Calu3 (cell line): ENCODE measurements around the gene LTBP2. TPM values are rescaled to one million over a fixed set of nuclear protein-coding genes. Genes with fewer than 3 reads are reported as not detected.

ENCODE experiments used
- BruUV-seq: library from RNA; stranded (reverse); fragments of 400-500 nt; replicated peaks from 2 replicates; lab custom pipeline; 2021; lab: Mats Ljungman, UMichigan
- CTCF ChIA-PET: fragments of 300-600 bp; sonication (Branson Sonifier 250); formaldehyde crosslinking; loops from one replicate; lab custom pipeline; 2022; ENCODE audit warnings: antibody characterized with exemption; lab: Charles Lee
- DNase-seq: peaks from one replicate; pipeline ENCODE4 v3.0.0; 2022
- H3K27ac Mint-ChIP-seq: one replicate; pipeline ENCODE4 v1.8.0; 2022; ENCODE audit warnings: mixed read lengths; ENCODE audit not compliant: unreplicated experiment
- H3K27me3 Mint-ChIP-seq: one replicate; pipeline ENCODE4 v1.8.0; 2022; ENCODE audit warnings: mixed read lengths; ENCODE audit not compliant: unreplicated experiment
- H3K36me3 Mint-ChIP-seq: one replicate; pipeline ENCODE4 v1.8.0; 2022; ENCODE audit warnings: mild to moderate bottlenecking, moderate library complexity, mixed read lengths; ENCODE audit not compliant: insufficient read depth, unreplicated experiment
- H3K4me1 Mint-ChIP-seq: one replicate; pipeline ENCODE4 v1.8.0; 2022; ENCODE audit warnings: mild to moderate bottlenecking, low read depth, mixed read lengths; ENCODE audit not compliant: unreplicated experiment
- H3K4me3 Mint-ChIP-seq: one replicate; pipeline ENCODE4 v1.8.0; 2022; ENCODE audit warnings: mild to moderate bottlenecking, low read depth, moderate library complexity, mixed read lengths; ENCODE audit not compliant: unreplicated experiment
- H3K9me3 Mint-ChIP-seq: one replicate; pipeline ENCODE4 v1.8.0; 2022; ENCODE audit warnings: low read depth, mixed read lengths; ENCODE audit not compliant: unreplicated experiment
- intact Hi-C: fragments of 100-400 bp; cut with micrococcal nuclease; formaldehyde crosslinking; loops from one replicate; pipeline ENCODE4 v1.10.0; 2022; ENCODE audit not compliant: unreplicated experiment
- total RNA-seq: library from RNA; stranded (reverse); gene quantifications from 2 replicates; pipeline ENCODE4 v1.2.3, GENCODE V29; 2022
- TF ChIP-seq, protein P1 (sequence below): fragments of 200-600 bp; IDR thresholded peaks from one replicate; pipeline ENCODE4 v1.8.0; 2022; ENCODE audit warnings: antibody characterized with exemption; ENCODE audit not compliant: unreplicated experiment

The LTBP2 gene
- total RNA-seq, 1 experiment from 2014 or later = 4.3 TPM

DNA sequence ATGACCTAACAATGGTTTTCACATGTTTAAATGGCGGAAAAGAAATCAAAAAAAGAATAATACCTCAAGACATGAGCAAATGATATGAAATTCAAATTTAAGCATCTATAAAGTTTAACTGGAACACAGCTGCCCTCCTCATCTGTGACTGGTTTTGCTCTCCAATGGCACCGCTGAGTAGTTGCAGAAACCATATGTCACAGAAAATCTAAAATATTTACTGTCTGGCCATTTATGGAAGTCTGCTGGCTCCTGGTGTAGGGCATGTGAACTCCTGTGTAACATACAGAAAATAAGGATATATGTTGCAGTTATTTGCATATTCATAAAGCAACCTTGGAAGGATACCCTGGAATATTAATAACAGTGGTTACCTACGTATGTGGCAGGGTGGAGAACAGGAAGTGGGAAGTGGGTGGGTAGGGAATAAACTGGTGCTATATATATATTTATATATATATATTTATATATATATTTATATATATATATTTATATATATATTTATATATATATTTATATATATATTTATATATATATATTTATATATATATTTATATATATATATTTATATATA lies 48.4 kb downstream of the LTBP2 start:
- no peak for DNase-seq
- no peaks in the 10 kb centered on the region for H3K9me3 Mint-ChIP-seq
- TF ChIP-seq, protein P1, sequence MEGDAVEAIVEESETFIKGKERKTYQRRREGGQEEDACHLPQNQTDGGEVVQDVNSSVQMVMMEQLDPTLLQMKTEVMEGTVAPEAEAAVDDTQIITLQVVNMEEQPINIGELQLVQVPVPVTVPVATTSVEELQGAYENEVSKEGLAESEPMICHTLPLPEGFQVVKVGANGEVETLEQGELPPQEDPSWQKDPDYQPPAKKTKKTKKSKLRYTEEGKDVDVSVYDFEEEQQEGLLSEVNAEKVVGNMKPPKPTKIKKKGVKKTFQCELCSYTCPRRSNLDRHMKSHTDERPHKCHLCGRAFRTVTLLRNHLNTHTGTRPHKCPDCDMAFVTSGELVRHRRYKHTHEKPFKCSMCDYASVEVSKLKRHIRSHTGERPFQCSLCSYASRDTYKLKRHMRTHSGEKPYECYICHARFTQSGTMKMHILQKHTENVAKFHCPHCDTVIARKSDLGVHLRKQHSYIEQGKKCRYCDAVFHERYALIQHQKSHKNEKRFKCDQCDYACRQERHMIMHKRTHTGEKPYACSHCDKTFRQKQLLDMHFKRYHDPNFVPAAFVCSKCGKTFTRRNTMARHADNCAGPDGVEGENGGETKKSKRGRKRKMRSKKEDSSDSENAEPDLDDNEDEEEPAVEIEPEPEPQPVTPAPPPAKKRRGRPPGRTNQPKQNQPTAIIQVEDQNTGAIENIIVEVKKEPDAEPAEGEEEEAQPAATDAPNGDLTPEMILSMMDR = no peak
- H3K4me3 Mint-ChIP-seq = no peak overlapping the region
- CTCF ChIA-PET = no interaction called here
- H3K27ac Mint-ChIP-seq = no peak overlapping the region
- no peaks in the 10 kb centered on the region for H3K27me3 Mint-ChIP-seq
- no TSS peak for BruUV-seq
- peaks cover 18% of the 10 kb centered on the region for H3K4me1 Mint-ChIP-seq
- H3K36me3 Mint-ChIP-seq = no peaks in the 10 kb centered on the region
- intact Hi-C loops = no loop called here

DNA sequence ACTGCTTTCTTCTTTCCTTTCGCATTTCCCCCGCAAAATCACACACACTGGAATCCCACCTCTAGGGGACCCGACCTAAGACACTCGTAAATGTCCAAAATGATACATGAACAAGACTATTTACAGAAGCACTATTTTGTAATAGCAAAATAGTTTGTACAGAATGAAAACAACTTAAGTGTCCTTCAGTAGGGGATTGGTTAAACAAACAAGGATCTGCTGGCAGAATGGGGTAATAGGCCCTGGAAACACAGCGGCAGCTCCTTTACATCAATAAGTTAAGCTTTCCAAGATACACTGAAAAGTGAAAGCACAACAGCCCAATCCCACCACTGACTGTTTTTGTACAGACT lies 48.8 kb downstream of the LTBP2 start:
- Mint-ChIP-seq H3K4me3 (no peak overlapping the region), H3K9me3 (no peaks in the 10 kb centered on the region), H3K4me1 (peaks cover 18% of the 10 kb centered on the region), H3K36me3 (no peaks in the 10 kb centered on the region), H3K27me3 (no peaks in the 10 kb centered on the region), H3K27ac (no peak overlapping the region)
- CTCF ChIA-PET = no interaction called here
- BruUV-seq = no TSS peak
- no peak for DNase-seq
- intact Hi-C loops = no loop called here
- TF ChIP-seq, protein P1 = no peak

DNA sequence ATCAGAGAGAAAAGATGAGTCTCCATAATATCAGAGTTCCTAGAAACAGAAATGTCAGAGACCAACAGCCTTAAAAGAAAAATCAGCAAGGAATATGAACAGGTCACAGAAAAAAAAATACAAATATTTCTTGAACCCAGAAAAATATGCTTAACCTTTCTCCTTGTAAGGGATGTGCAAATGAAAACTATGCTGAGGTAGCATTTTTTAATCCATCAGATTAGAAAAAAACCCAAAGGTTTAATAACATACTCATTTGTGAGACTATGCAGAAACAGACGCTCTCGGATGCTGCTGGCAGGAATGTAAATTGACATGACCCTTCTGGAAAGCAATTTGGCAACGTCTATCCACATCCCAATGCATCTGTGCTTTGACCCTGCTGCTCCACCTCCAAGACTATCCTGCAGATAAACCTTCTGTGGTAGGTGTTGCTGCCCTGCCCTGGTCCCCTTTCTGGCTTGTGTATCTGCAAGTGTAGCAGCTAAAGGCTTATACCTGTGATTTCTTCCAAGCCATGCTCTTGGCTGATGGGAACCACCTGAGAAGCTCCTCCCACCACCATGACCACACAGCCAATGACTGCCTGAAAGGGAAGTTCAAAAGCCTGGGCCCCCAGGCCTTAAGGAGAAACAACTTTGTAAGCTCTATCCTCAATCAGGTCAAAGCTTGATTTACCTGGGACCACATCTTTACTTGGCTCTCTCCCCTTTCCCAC lies 49.4 kb downstream of the LTBP2 start:
- DNase-seq = no peak
- H3K27ac Mint-ChIP-seq = no peak overlapping the region
- H3K4me1 Mint-ChIP-seq = peaks cover 15% of the 10 kb centered on the region
- no peak overlapping the region for H3K4me3 Mint-ChIP-seq
- H3K36me3 Mint-ChIP-seq = no peaks in the 10 kb centered on the region
- TF ChIP-seq, protein P1 = no peak
- intact Hi-C loops = no loop called here
- no peaks in the 10 kb centered on the region for H3K27me3 Mint-ChIP-seq
- no peaks in the 10 kb centered on the region for H3K9me3 Mint-ChIP-seq
- CTCF ChIA-PET = no interaction called here
- BruUV-seq = no TSS peak

DNA sequence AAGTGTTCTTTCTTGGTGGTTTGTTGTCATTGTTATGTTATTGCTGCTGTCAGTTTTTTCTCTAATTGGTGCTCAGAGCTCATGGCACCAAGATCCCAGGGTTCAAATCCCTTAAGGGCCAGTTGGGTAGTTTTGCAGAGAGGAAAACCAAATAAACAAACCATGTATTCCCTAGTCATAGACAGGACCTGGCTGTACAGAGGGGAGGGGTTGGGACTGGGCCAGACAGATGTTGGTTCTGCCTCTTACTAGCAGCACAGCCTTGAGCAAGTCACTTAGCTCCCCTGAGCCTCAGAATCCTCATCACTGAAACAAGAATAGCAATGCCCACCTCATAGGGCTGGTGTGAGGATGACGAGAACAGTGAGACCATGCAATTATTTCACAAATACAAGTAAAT lies 53.4 kb downstream of the LTBP2 start:
- BruUV-seq = no TSS peak
- Mint-ChIP-seq H3K4me3 (no peak overlapping the region), H3K9me3 (no peaks in the 10 kb centered on the region), H3K27ac (no peak overlapping the region), H3K4me1 (no peaks in the 10 kb centered on the region), H3K27me3 (peaks cover 20% of the 10 kb centered on the region), H3K36me3 (no peaks in the 10 kb centered on the region)
- DNase-seq = no peak
- CTCF ChIA-PET = no interaction called here
- intact Hi-C loops = no loop called here
- TF ChIP-seq, protein P1 = no peak
